ENCODE results near the gene TTLL8. TPM values are rescaled to one million over a fixed set of nuclear protein-coding genes. Genes with fewer than 3 reads are reported as not detected.

Gene TTLL8
- total RNA-seq, 1 experiment from 2014 or later, result not detected

- TF ChIP-seq SMAD4 (CRISPR knock-in tag; IDR thresholded peaks at IDR 0.05) (no peak), GRHL2 (CRISPR knock-in tag; IDR thresholded peaks at IDR 0.05; ENCODE audit: insufficient replicate concordance, severe bottlenecking) (no peak), ZNF532 (CRISPR knock-in tag; IDR thresholded peaks at IDR 0.05; ENCODE audit: borderline replicate concordance) (no peak), ZNF416 (CRISPR knock-in tag; IDR thresholded peaks at IDR 0.05) (no peak), ESRRA (CRISPR knock-in tag; IDR thresholded peaks at IDR 0.05; ENCODE audit: borderline replicate concordance) (no peak), ZMAT4 (CRISPR knock-in tag; IDR thresholded peaks at IDR 0.05) (no peak), ARID4B (CRISPR knock-in tag; IDR thresholded peaks at IDR 0.05; ENCODE audit: borderline replicate concordance) (no peak), E2F4 (CRISPR knock-in tag; IDR thresholded peaks at IDR 0.05; ENCODE audit: borderline replicate concordance, low read depth) (no peak), PRRX2 (CRISPR knock-in tag; IDR thresholded peaks at IDR 0.05) (no peak), MYBL2 (CRISPR knock-in tag; IDR thresholded peaks at IDR 0.05) (no peak), SOX15 (CRISPR knock-in tag; IDR thresholded peaks at IDR 0.05) (no peak), ZNF317 (CRISPR knock-in tag; IDR thresholded peaks at IDR 0.05; ENCODE audit: borderline replicate concordance, low read depth) (no peak), USF2 (CRISPR knock-in tag; IDR thresholded peaks at IDR 0.05) (no peak), MXD4 (CRISPR knock-in tag; IDR thresholded peaks at IDR 0.05; ENCODE audit: borderline replicate concordance) (no peak), NR2C2 (CRISPR knock-in tag; IDR thresholded peaks at IDR 0.05) (no peak), CDX4 (CRISPR knock-in tag; IDR thresholded peaks at IDR 0.05; ENCODE audit: borderline replicate concordance) (no peak)
- ChIA-PET POLR2A (no interaction called here), CTCF (interaction anchor here (0.7 to 1.0 kb wide), 2 partner anchors 20 to 21 kb away, joined by 3 to 4 read pairs; no protein-coding TSS in a partner anchor)
- no peak overlapping the region for H3K4me3 Mint-ChIP-seq
- peaks cover 16% of the 10 kb centered on the region for H3K4me1 Mint-ChIP-seq
- no peaks in the 10 kb centered on the region for H3K9me3 Mint-ChIP-seq
- ATAC-seq, result no peak
- no peak for DNase-seq (ENCODE audit: low spot score)
- H3K36me3 Mint-ChIP-seq, result no peaks in the 10 kb centered on the region
- no peak overlapping the region for H3K27ac Mint-ChIP-seq
- H3K27me3 Mint-ChIP-seq (ENCODE audit: low read depth), result peaks cover 34% of the 10 kb centered on the region
These were observed 48.8 kb downstream of the TTLL8 start for GRCh38 chr22:50009251-50009650.

All from WTC11 (cell line).